Fibroblast of villous mesenchyme (primary cell): ENCODE results near the gene ELP2. TPM values are rescaled to one million over a fixed set of nuclear protein-coding genes. Genes with fewer than 3 reads are reported as not detected.

Experiments
- DNase-seq: peaks from one replicate; pipeline ENCODE4 v3.0.0-alpha.2; 2010; ENCODE audit warnings: low read depth
- H3K4me3 ChIP-seq: 2 replicates; pipeline ENCODE4 v1.5.1; 2011; ENCODE audit warnings: low read depth, mild to moderate bottlenecking, low read length
- CTCF ChIP-seq: IDR thresholded peaks from 2 replicates; pipeline ENCODE4 v1.5.1; 2012; ENCODE audit warnings: low read depth, mild to moderate bottlenecking, low read length; ENCODE audit not compliant: insufficient read depth
- total RNA-seq: library from RNA; depleted of rRNA; stranded (reverse); fragments of >200 nt; gene quantifications from 2 replicates; pipeline ENCODE4 v1.2.3, GENCODE V29; 2012

Gene ELP2
- total RNA-seq, 1 donor, result 104 TPM

DNA sequence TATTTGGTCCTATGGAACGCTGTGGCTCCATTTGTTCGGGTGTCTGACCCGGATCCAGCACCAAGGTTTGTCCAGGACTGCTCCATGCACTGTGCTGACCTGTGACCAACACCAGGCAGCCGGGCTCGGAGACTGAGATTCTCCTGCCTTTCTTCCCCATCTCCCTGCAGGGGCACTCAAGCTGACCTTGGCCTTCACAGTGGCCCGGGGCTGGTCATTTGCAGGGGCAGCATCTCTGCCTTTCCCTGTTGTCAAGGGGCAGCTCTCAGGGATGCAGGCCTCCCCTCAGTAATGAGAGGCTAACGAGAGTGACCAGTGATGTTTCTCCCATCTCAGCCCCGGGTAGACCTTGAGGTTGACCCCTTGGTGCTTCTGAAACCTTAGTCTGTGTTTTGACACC, 85.1 kb downstream of the ELP2 start:
- no peak for TF ChIP-seq CTCF
- no peak overlapping the region for H3K4me3 ChIP-seq
- DNase-seq, result no peak

DNA sequence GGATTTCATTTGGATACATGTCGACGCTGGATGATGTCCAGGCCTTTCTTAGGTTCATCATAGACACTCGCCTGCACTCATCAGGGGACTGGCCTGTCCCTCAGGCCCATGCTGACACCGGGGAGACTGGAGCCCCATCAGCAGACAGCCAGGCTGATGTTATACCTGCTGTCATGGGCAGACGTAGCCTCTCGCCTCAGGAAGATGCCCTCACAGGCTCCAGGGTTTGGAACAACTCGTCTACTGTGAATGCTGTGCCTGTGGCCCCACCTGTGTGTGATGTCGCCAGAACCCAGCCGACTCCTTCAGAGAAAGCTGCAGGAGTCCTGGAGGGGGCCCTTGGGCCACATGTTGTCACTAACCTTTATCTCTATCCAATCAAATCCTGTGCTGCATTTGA, 85.9 kb downstream of the ELP2 start:
- H3K4me3 ChIP-seq, result no peak overlapping the region
- no peak for DNase-seq
- TF ChIP-seq CTCF, result no peak

DNA sequence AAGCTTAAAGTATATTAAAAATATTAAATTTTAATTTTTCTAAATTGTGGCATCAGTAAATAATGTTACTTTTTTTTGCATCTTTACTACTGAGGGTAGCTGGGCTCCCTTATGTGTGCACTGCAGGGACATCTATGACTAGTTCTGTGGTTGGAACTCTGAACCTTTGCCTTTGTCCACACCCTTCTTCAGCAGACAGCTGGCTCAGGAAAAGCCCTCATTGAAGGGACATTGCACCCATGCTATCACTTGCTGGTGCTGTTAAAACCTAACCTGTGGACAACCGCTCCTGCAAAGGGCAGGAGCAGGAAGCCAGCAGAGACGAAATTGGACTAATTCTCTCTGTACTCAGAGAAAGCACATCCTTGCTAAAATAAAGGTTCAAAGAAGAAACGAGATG, 87.6 kb downstream of the ELP2 start:
- H3K4me3 ChIP-seq, result no peak overlapping the region
- DNase-seq, result no peak
- no peak for TF ChIP-seq CTCF

- TF ChIP-seq CTCF, result no peak
- DNase-seq, result no peak
- H3K4me3 ChIP-seq, result no peak overlapping the region
These were observed 99.5 kb downstream of the ELP2 start for GRCh38 chr18:36229188-36229587.

Other genes with a start within 250 kb of the ELP2 start
- 38.0 and 70.4 TPM in 2 replicates for gene RPRD1A, start 62.3 kb upstream of the ELP2 start, total RNA-seq
- gene SLC39A6, start 559 bp upstream of the ELP2 start, total RNA-seq, result 83.4 and 120 TPM in 2 replicates
- 3.0 and 7.1 TPM in 2 replicates for gene MOCOS, start 57.6 kb downstream of the ELP2 start, total RNA-seq
- gene FHOD3, start 167.8 kb downstream of the ELP2 start, total RNA-seq, result 5.2 TPM in 2 replicates